ENCODE results near the gene FITM1.

Gene FITM1

DNA sequence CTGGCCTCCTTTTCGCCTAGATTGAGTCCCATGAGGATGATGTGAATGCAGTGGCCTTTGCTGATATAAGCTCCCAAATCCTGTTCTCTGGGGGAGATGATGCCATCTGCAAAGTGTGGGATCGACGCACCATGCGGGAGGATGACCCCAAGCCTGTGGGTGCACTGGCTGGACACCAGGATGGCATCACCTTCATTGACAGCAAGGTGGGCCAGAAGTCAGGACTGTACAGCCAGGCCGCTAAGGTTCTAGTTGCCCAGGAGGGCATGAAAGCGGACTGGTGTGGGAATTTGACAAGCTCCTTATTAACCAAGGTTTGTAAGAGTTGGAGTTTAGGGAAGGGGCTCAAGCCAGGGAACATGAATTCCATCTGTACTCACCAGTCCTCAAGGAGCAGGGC, 10.8 kb upstream of the FITM1 start:
- no peak for DNase-seq (ENCODE audit: low spot score)

DNA sequence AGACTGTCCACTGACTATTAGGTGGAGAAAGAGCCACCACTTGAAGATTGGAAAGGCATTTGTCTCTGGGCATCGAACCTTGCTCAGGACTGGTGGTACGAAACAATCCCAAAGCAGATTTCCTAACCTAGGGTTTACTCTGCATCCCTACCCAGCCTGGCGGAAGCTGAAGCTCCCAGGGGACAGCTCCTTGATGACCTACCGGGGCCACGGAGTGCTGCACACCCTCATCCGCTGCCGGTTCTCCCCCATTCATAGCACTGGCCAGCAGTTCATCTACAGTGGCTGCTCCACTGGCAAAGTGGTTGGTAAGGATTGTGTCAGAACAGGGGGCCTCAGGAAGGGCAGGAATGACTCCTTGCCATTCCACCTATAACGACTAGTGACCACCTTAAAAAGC, 9.2 kb upstream of the FITM1 start:
- no peak for DNase-seq (ENCODE audit: low spot score)

DNA sequence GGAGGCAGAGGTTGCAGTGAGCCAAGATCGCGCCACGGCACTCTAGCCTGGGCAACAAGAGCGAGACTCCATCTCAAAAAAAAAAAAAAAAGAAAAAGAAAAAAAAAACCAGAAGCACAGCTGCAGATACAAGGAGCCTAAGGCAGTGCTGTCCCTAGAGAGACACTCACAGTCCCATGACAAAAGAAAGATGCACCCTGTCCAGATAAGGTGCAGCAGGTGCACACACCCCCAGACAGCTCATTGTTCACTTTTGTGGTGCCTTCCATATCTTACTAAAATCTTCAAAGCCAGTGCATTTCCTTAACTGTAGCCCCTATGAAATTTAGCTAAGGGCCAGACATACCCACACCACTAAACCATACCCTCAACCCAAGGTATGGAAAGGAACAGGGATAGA, 8.0 kb upstream of the FITM1 start:
- DNase-seq (ENCODE audit: low spot score) = no peak

DNA sequence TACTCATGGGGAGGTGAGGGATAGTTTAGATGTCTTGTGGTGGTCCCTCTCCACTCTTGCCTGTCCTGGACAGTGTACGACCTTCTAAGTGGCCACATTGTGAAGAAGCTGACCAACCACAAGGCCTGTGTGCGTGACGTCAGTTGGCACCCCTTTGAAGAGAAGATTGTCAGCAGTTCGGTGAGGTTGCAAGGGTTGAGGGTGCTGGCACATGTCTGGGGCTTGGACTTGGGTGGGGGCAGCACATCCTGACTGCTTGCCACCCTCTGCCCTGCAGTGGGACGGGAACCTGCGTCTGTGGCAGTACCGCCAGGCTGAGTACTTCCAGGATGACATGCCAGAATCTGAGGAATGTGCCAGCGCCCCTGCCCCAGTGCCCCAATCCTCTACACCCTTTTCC, 7.6 kb upstream of the FITM1 start:
- DNase-seq (ENCODE audit: low spot score) = no peak

DNA sequence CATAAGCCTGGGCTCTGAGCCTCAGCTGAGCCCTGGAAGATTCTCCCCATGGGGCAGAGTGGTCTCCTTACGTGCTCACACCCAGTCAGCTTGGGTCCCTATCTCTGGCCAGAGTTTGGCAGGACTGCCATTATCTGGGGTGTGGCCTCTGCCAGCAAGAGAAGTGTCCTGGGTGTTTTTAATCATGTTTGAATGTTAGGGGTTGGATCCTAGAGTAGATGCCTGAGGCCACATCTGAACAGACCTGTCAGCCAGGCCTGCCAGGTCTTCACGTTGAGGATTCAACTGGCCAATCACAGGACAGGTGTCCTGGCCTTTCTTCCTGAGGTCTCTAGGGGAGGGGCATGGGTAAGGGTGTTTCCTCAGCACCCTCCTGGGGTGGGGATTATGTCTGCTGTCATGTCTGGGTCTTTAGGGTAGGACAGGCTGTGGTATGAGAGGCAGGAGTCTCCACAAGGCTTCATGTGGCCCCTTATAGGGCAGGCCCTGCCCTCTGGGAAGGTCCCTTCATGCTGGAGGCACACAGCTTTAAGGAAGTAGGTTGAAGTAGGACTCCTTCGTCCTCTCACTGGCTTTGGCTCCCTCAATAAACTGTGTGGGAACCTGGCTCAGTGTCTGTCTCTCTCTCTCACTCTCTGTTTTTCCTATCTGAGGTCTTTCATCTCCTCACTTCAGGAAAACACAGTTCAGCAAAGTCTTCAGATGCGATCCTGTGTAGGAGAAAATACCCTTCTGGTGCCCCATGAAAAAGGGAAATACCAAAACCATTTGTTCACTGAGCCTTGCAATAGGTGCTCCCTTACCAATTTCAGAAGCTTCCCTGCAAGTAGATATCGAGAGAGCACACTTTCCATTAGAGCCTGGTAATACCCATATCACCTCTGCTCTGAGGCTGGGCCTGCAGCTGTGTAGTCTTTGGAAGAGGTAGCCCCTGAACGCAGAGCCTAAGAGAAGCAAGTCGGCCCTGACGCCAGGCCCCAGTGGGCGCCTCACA, 6.7 kb upstream of the FITM1 start:
- DNase-seq (ENCODE audit: low spot score) = no peak

DNA sequence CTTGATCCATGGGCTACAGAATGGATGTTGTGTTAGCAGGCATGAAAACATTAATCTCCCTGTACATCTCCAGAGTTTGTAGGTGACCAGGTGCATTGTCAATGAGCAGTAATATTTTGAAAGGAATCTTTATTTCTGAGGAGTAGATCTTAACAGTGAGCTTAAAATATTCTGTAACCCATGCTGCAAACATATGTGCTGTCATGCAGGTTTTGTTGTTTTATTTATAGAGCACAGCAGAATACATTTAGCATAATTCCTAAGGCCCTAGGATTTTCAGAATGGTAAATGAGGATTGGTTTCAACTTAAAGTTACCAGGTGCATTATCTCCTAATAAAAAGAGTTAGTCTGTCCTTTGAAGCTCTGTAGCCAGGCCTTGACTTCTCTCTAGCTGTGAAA, 3.5 kb upstream of the FITM1 start:
- DNase-seq (ENCODE audit: low spot score) = no peak

DNA sequence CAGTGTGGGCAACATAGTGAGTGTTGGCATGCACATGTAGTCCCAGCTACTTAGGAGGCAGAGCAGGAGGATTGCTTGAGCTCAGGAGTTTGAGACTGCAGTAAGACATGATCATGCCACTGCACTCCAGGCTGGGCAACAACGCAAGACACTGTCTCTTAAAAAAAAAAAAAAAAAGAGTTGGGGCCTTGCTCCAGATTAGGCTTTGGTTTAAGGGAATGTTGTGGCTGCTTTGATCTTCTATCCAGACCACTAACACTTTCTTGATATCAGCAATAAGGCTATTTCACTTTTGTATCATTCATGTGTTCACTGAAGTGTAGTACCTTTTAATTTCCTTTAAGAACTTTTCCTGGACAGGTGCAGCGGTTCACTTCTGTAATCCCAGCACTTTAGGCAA, 2.8 kb upstream of the FITM1 start:
- no peak for DNase-seq (ENCODE audit: low spot score)

DNA sequence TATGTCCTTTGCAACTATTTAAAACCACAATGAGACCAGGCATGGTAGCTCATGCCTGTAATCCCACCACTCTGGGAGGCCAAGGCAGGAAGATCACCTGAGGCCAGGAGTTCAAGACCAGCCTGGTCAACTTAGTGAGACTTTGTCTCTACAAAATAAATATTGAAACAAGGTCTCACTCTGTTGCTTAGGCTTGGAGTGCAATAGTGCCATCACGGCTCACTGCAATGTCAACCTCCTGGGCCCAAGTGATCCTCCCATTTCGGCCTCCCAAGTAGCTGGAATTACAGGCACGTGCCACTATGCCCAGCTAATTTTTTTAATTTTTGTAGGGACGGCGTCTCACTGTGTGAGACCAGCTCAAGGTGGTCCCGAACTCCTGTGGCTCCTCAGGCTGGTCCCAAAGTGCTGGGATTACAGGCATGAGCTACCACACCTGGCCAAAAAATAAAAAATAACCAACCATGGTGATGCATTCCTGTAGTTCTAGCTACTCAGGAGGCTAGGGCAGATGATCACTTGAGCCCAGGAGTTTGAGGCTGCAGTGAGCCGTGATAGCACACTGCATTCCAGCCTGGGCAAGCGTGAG, 955 bp upstream of the FITM1 start:
- DNase-seq (ENCODE audit: low spot score) = no peak

DNA sequence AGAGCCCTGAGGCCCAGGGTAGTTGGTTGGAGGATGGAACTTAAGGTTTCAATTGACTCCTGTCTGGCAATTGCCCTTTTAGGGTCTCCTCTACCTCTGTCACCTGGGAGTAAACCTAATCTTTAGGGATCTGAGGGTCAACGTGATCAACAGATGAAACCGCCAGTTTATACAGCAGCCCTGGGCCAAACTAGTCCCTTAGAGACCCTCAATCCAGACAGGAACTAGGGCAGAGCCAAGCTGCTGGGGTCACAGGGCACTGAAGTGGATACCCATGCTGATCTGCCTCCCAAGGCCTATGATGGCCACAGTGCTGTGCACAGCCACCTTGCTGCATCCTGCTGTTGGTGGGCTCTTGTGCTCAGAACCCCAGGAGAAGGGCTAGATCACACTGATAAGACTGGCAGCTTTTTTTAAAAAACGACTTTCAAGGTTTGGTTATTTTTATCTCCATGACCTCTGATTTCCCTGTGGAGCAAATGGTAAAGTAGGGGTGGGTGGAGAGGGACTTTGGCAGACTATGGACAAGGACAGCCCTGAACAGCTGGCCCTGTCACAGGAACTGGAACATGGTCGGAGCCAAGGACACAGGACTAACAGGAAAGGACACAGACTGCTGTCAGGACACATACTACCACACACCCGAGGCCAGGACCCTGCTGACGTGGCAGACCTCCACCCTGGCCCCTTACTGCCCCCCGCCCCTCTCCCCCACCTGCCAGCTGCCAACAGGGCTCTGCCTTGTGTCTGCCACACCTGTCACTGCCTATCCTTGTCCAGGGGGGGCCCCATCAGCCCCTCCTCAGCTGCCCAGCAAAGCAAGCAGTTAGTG, 474 bp downstream of the FITM1 start:
- DNase-seq (ENCODE audit: low spot score) = no peak

DNA sequence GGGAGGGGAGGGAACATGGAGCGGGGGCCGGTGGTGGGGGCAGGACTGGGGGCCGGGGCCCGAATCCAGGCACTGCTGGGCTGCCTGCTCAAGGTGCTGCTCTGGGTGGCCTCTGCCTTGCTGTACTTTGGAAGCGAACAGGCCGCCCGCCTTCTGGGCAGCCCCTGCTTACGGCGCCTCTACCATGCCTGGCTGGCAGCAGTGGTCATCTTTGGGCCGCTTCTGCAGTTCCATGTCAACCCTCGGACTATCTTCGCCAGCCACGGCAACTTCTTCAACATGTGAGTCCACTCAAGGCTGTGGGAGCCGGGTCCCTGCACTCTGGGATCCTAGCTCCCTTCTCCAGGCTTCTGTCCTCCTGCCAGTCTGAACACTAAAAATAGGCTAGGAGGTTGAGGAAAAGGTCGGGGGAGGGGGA, 1.1 kb downstream of the FITM1 start:
- DNase-seq (ENCODE audit: low spot score) = no peak

DNA sequence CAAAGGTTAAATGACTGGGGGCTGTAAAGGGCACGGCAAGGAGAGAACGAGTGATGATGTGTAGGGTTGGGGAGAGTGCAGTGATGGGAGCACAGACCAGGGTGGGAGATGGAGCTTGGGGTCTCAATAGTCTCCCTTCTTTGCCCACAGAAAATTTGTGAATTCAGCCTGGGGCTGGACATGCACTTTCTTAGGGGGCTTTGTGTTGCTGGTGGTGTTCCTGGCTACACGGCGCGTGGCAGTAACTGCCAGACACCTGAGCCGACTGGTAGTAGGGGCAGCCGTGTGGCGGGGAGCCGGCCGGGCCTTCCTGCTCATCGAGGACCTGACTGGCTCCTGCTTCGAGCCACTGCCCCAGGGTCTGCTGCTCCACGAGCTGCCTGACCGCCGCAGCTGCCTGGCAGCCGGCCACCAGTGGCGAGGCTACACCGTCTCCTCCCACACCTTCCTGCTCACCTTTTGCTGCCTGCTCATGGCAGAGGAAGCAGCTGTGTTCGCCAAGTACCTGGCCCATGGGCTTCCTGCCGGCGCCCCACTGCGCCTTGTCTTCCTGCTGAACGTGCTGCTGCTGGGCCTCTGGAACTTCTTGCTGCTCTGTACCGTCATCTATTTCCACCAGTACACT, 1.7 kb downstream of the FITM1 start:
- no peak for DNase-seq (ENCODE audit: low spot score)

DNA sequence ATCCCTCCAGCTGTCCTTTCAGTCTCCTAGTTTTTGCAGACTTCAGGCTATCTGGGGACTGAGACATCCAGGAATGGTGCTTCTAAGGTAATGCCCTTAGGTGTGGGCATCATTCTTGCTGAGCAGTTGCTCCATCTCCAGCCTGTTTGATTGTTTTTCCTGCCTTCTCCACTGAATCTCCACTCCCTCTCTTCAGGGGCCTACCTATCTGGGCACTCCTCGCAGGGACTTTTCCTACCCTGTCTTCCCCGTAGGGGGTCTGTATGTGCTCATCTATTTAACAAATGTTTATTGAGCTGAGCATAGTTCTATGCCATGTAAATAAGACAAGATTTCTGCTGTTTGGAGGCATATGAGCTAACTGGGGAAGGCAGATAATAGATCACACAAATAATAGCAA, 2.5 kb downstream of the FITM1 start:
- no peak for DNase-seq (ENCODE audit: low spot score)

DNA sequence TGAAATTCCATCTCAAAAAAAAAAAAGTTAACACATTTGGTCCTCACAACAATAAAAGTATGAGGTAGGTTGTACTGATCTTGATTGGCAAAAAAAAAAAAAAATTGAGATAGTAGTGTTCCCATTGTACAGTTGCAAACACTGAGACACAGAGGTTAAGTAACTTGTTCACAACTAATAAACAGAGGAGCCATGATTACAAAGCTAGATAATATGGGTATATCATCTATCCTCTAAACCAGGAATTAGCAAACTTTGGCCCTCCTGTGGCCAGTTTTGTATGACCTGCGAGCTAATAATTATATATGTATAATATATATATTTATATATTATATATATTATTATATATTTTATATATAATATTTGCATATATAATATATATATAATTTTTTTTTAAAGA, 3.3 kb downstream of the FITM1 start:
- DNase-seq (ENCODE audit: low spot score) = no peak

DNA sequence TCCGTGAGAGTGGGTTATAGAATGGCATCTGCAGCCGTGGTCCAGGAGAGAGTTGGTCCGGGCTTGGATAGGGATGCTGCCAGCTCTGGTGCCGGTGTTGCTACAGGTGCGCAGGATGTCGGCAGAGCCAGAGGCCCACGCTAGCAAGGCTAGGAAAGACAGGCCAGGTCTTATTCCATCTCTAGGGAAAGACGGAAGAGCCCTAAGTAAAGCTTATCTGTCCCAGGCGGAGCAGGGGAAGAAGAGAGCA, 5.0 kb downstream of the FITM1 start:
- DNase-seq (ENCODE audit: low spot score) = no peak

DNA sequence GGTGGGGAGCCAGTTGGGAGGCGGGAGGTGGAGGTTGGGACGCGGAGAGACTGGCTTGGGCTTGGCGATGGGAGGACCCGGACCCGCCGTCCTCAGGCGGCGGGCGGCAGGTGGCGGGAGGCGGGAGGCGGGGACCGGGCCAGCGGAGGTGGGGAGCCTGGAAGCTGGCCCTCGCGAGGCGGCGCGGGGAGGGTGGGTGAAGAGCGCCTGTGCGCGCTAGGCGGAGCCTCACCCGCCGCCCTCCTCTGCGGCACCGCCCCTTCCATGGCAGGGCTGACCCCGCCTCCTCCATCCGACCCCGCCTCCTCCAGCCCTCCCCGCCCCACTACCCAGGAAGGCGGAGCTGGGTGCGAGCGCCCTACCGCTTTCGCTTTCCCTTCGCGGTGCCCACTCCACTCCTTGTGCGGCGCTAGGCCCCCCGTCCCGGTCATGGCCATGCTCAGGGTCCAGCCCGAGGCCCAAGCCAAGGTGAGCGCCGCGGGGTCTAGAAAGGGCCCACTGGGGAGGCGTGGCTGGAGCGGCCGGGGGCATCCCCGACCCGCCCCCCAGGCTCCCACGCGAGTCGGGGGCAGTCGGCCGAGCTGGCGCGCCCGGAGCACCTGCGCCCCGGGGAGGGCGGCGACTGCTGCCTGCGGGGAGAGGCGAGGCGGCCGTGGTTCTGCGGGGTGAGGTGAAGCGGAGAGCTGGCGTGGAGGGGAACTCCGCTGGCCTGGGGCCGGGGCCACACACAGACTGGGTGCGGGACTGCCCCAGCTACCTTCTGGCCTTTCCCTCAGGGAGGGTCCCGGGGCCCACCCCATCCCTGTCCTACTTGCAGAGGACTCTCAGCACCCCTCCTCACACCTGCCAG, 5.6 kb downstream of the FITM1 start, which contains the start of gene PSME1:
Gene PSME1, plus strand, starts transcription at position 361 of the 850 bp plus-strand sequence. Its CDS starts 69 bp downstream, at position 430.
- DNase-seq (ENCODE audit: low spot score) = peak; percentile 95

DNA sequence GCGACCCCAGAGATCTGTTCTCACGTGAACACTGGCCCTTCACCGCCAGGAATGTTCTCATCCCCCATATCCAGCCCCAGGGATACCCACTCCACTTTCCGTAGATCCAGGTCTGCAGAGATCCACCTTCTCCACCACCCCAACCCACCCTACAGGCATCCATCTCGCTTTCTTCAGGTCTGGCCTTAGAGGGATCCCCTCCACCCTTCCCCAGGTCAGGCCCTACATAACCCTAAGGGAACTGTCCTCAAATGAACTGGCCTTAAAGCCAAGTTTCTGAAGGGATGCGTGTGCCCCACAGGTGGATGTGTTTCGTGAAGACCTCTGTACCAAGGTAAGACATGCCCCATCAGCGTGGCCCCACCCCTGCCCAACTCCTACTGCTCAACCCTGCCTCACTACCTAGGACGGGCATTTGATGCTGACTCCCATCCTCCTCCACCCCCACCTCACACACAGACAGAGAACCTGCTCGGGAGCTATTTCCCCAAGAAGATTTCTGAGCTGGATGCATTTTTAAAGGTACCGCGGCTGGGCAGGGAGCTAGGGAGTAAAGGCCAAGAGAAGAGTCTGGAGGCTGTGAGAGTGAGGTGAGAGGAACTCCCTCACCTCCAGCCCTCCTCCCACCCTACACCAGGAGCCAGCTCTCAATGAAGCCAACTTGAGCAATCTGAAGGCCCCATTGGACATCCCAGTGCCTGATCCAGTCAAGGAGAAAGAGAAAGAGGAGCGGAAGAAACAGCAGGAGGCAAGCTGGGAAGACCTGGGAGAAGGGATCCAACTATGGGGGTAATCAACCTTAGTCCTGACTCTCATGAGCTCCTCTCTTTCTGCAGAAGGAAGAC, 6.4 kb downstream of the FITM1 start:
- no peak for DNase-seq (ENCODE audit: low spot score)

DNA sequence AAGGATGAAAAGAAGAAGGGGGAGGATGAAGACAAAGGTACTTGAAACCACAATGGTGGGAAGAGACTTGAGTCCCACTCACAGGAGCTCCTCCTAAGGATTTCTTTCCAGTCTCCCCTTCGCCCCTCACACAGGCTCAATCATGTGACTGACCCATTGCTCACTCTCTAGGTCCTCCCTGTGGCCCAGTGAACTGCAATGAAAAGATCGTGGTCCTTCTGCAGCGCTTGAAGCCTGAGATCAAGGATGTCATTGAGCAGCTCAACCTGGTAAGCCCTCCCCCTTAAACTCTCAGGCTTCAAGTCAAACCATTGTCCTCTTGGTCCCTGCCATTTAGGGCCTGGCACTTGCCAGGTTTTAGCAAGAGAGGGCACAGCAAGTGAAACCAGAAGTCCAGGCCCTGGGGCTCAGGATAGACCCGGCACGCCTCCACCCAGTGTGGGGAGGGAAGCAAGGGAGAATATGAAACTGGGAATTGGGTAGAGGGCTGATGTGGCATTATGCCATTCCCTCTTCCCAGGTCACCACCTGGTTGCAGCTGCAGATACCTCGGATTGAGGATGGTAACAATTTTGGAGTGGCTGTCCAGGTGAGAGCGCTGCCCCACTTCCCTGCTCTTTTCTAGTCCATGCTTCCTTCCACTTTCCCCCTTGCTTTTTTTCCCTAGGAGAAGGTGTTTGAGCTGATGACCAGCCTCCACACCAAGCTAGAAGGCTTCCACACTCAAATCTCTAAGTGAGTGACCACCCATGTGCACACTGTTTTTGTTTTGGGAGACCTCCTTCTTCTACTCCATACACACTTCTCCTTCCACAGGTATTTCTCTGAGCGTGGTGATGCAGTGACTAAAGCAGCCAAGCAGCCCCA, 7.3 kb downstream of the FITM1 start:
- DNase-seq (ENCODE audit: low spot score) = no peak

DNA sequence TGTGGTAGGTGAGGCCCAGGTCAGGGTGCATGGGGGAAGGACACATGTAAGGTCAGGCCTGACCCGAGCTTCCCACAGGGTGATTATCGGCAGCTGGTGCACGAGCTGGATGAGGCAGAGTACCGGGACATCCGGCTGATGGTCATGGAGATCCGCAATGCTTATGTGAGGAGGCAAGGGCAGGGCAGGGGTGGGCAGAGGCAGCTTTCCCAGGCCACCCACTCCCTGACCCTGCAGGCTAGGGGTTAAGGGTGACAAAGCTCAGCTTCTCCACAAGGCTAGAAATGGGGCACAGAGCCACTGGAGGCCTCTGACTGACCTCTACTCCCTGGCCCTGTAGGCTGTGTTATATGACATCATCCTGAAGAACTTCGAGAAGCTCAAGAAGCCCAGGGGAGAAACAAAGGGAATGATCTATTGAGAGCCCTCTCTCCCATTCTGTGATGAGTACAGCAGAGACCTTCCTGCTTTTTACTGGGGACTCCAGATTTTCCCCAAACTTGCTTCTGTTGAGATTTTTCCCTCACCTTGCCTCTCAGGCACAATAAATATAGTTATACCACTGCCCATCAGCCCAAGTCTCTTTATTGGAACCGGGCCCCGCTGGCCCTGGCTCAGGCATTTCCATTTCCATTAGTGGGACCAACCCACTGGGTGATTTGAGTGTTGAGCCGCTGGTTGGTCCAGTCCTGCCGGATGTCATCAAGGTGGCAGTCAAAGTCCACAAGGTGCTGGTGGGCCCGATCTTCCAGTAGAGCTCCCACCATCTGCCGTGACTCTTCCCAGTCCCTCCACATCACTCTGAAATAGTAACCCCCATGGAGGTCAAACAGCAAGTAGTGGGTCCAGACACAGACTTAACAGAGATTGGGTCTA, 8.2 kb downstream of the FITM1 start:
- DNase-seq (ENCODE audit: low spot score) = no peak
